WTC11 (cell line): ENCODE data around the gene CHRNB1. TPM values are rescaled to one million over a fixed set of nuclear protein-coding genes. Genes with fewer than 3 reads are reported as not detected.

ENCODE experiments used
- ATAC-seq: fragments of 200-7000 bp; cut with Tn5 transposase; 2 replicates; pipeline ENCODE4 v1.10.0; 2021; ENCODE audit warnings: mild to moderate bottlenecking, moderate library complexity
- CTCF ChIA-PET: fragments of 300-600 bp; sonication (Branson Sonifier 250); formaldehyde crosslinking; loops from one replicate; lab custom pipeline; 2021; ENCODE audit warnings: antibody characterized with exemption; lab: Charles Lee
- POLR2A ChIA-PET: fragments of 350-600 bp; sonication (Branson Sonifier 250); formaldehyde crosslinking; loops from one replicate; lab custom pipeline; 2021; ENCODE audit warnings: antibody characterized with exemption; lab: Charles Lee
- DNase-seq: peaks from one replicate; pipeline ENCODE4 v3.0.0; 2021; ENCODE audit warnings: low spot score
- H3K27ac Mint-ChIP-seq: 2 replicates; pipeline ENCODE4 v1.8.0; 2021; ENCODE audit warnings: mixed read lengths
- H3K27me3 Mint-ChIP-seq: 2 replicates; pipeline ENCODE4 v1.8.0; 2021; ENCODE audit warnings: low read depth, mild to moderate bottlenecking, moderate library complexity, mixed read lengths
- H3K36me3 Mint-ChIP-seq: 2 replicates; pipeline ENCODE4 v1.8.0; 2021; ENCODE audit warnings: mixed read lengths
- H3K4me1 Mint-ChIP-seq: 2 replicates; pipeline ENCODE4 v1.8.0; 2022; ENCODE audit warnings: mixed read lengths
- H3K4me3 Mint-ChIP-seq: 2 replicates; pipeline ENCODE4 v1.8.0; 2021; ENCODE audit warnings: mild to moderate bottlenecking, moderate library complexity, mixed read lengths
- H3K9me3 Mint-ChIP-seq: 2 replicates; pipeline ENCODE4 v1.8.0; 2021; ENCODE audit warnings: mixed read lengths
- AR ChIP-seq: fragments of 250-450 bp; sonication (Bioruptor Pico); IDR thresholded peaks from 2 replicates; pipeline ENCODE4 v1.9.0; 2021; ENCODE audit warnings: mild to moderate bottlenecking
- ATF3 ChIP-seq: sonication (generic); formaldehyde crosslinking; conservative IDR thresholded peaks from 2 replicates; pipeline ENCODE4 v1.8.1; 2022; ENCODE audit warnings: mild to moderate bottlenecking, missing genetic modification reagents
- EMX1 ChIP-seq: fragments of 250-450 bp; sonication (Bioruptor Pico); IDR thresholded peaks from 2 replicates; pipeline ENCODE4 v1.8.0; 2021; ENCODE audit warnings: mild to moderate bottlenecking
- ESRRA ChIP-seq: sonication (generic); formaldehyde crosslinking; IDR thresholded peaks from 2 replicates; pipeline ENCODE4 v1.8.1; 2022; ENCODE audit warnings: mild to moderate bottlenecking, missing genetic modification reagents, borderline replicate concordance
- ETV6 ChIP-seq: sonication (generic); formaldehyde crosslinking; IDR thresholded peaks from 2 replicates; pipeline ENCODE4 v1.8.1; 2022; ENCODE audit warnings: mild to moderate bottlenecking, missing genetic modification reagents
- GTF2I ChIP-seq: fragments of 250-450 bp; sonication (Bioruptor Pico); conservative IDR thresholded peaks from 2 replicates; pipeline ENCODE4 v1.4.0; 2021; ENCODE audit warnings: mild to moderate bottlenecking
- IRF1 ChIP-seq: sonication (generic); formaldehyde crosslinking; IDR thresholded peaks from 2 replicates; pipeline ENCODE4 v1.8.0; 2023; ENCODE audit warnings: missing genetic modification reagents
- JUN ChIP-seq: sonication (generic); formaldehyde crosslinking; IDR thresholded peaks from 2 replicates; pipeline ENCODE4 v1.8.0; 2023; ENCODE audit warnings: mild to moderate bottlenecking, missing genetic modification reagents
- NR2C2 ChIP-seq: sonication (generic); formaldehyde crosslinking; IDR thresholded peaks from 2 replicates; pipeline ENCODE4 v1.8.0; 2022; ENCODE audit warnings: mild to moderate bottlenecking, missing genetic modification reagents
- OVOL2 ChIP-seq: fragments of 250-450 bp; sonication (Bioruptor Pico); IDR thresholded peaks from 2 replicates; pipeline ENCODE4 v1.9.0; 2021; ENCODE audit warnings: mild to moderate bottlenecking, borderline replicate concordance
- PRRX2 ChIP-seq: fragments of 250-450 bp; sonication (Bioruptor Pico); IDR thresholded peaks from 2 replicates; pipeline ENCODE4 v1.8.0; 2021; ENCODE audit warnings: mild to moderate bottlenecking
- RELA ChIP-seq: sonication (generic); formaldehyde crosslinking; IDR thresholded peaks from 2 replicates; pipeline ENCODE4 v1.8.1; 2022; ENCODE audit warnings: missing genetic modification reagents, mild to moderate bottlenecking, borderline replicate concordance
- RORB ChIP-seq: fragments of 250-450 bp; sonication (Bioruptor Pico); IDR thresholded peaks from 2 replicates; pipeline ENCODE4 v1.9.0; 2021; ENCODE audit warnings: mild to moderate bottlenecking
- SMAD3 ChIP-seq: sonication (generic); formaldehyde crosslinking; IDR thresholded peaks from 2 replicates; pipeline ENCODE4 v1.8.0; 2022; ENCODE audit warnings: missing genetic modification reagents, mild to moderate bottlenecking, borderline replicate concordance
- TEAD1 ChIP-seq: sonication (generic); formaldehyde crosslinking; IDR thresholded peaks from 2 replicates; pipeline ENCODE4 v1.8.0; 2022; ENCODE audit warnings: mild to moderate bottlenecking, missing genetic modification reagents
- USF2 ChIP-seq: sonication (generic); formaldehyde crosslinking; IDR thresholded peaks from 2 replicates; pipeline ENCODE4 v1.8.1; 2023; ENCODE audit warnings: mild to moderate bottlenecking, missing genetic modification reagents, moderate library complexity
- ZNF263 ChIP-seq: sonication (generic); formaldehyde crosslinking; IDR thresholded peaks from 2 replicates; pipeline ENCODE4 v1.8.1; 2022; ENCODE audit warnings: low read depth, mild to moderate bottlenecking, moderate library complexity, missing genetic modification reagents
- ZNF281 ChIP-seq: sonication (generic); formaldehyde crosslinking; IDR thresholded peaks from 2 replicates; pipeline ENCODE4 v1.8.0; 2023; ENCODE audit warnings: mild to moderate bottlenecking, missing genetic modification reagents
- ZNF425 ChIP-seq: fragments of 250-450 bp; sonication (Bioruptor Pico); conservative IDR thresholded peaks from 2 replicates; pipeline ENCODE4 v1.9.0; 2021; ENCODE audit warnings: mild to moderate bottlenecking
- ZNF671 ChIP-seq: fragments of 250-450 bp; sonication (Bioruptor Pico); IDR thresholded peaks from 2 replicates; pipeline ENCODE4 v1.8.0; 2021; ENCODE audit warnings: mild to moderate bottlenecking
- total RNA-seq: library from RNA; stranded (reverse); gene quantifications from 3 replicates; pipeline ENCODE4 v1.2.3, GENCODE V29; 2021

The CHRNB1 gene
- total RNA-seq, 1 experiment from 2014 or later, result 16.0 TPM

GRCh38 chr17:7475764-7476422 lies 31.0 kb downstream of the CHRNB1 start:
- H3K4me3 Mint-ChIP-seq, result no peak overlapping the region
- H3K27ac Mint-ChIP-seq, result no peak overlapping the region; the same call in 1 of the 2 replicates
- POLR2A ChIA-PET, result interaction anchor here (1.5 kb wide), 1 partner anchor 30 kb away, joined by 3 read pairs; no protein-coding TSS in a partner anchor
- no peak for ATAC-seq
- TF ChIP-seq ZNF671 (CRISPR knock-in tag), result no peak
- no peak for TF ChIP-seq SMAD3
- no peak for TF ChIP-seq ATF3 (CRISPR knock-in tag)
- TF ChIP-seq TEAD1 (CRISPR knock-in tag), result no peak
- TF ChIP-seq ESRRA (CRISPR knock-in tag), result no peak
- no peak for TF ChIP-seq RORB (CRISPR knock-in tag)
- TF ChIP-seq RELA, result no peak
- no peak for TF ChIP-seq NR2C2
- no peak for TF ChIP-seq ZNF281 (CRISPR knock-in tag)
- TF ChIP-seq IRF1 (CRISPR knock-in tag), result no peak
- no peak for TF ChIP-seq ETV6
- TF ChIP-seq EMX1, result no peak
- TF ChIP-seq JUN (CRISPR knock-in tag), result no peak
- TF ChIP-seq USF2 (CRISPR knock-in tag), result no peak
- TF ChIP-seq, all 79 proteins: peak for 0
- Mint-ChIP-seq H3K27me3 (no peaks in the 10 kb centered on the region), H3K4me1 (peaks cover 32% of the 10 kb centered on the region), H3K9me3 (no peaks in the 10 kb centered on the region), H3K36me3 (no peaks in the 10 kb centered on the region)
- CTCF ChIA-PET, result interaction anchor here (0.6 to 5.3 kb wide), 6 partner anchors 35 to 120 kb away, joined by 3 to 27 read pairs (median 5); partner anchors contain the start of gene TMEM102
- DNase-seq, result no peak

- CTCF ChIA-PET, result interaction anchor here (1.1 to 5.3 kb wide), 5 partner anchors 35 to 121 kb away, joined by 3 to 27 read pairs (median 6); partner anchors contain the start of gene TMEM102
Measured at GRCh38 chr17:7476494-7476893, 31.6 kb downstream of the CHRNB1 start.

More at GRCh38 chr17:7476494-7476893, 31.6 kb downstream of the CHRNB1 start:
- H3K4me3 Mint-ChIP-seq, result no peak overlapping the region
- no peak for DNase-seq
- peaks cover 38% of the 10 kb centered on the region for H3K4me1 Mint-ChIP-seq
- no peak for ATAC-seq
- H3K27me3 Mint-ChIP-seq, result no peaks in the 10 kb centered on the region
- POLR2A ChIA-PET, result interaction anchor here (0.6 to 1.5 kb wide), 3 partner anchors 31 to 202 kb away, joined by 3 to 4 read pairs (median 3); no protein-coding TSS in a partner anchor
- peak overlapping the region; percentile 90 for H3K27ac Mint-ChIP-seq
- TF ChIP-seq ZNF263 (CRISPR knock-in tag) (no peak), OVOL2 (CRISPR knock-in tag) (no peak), USF2 (CRISPR knock-in tag) (no peak), PRRX2 (CRISPR knock-in tag) (no peak), AR (CRISPR knock-in tag) (no peak), GTF2I (CRISPR knock-in tag) (no peak), NR2C2 (no peak), ZNF425 (CRISPR knock-in tag) (no peak)
- no peaks in the 10 kb centered on the region for H3K36me3 Mint-ChIP-seq
- no peaks in the 10 kb centered on the region for H3K9me3 Mint-ChIP-seq
